Non-pigmented ciliary epithelial cell (primary cell): ENCODE data around the gene SMIM14.
A peak's percentile ranks its signal among the peaks of the same experiment; 100 is the strongest.
"Not testable (repeated sequence)": the region's sequence is repeated elsewhere in the genome, so short reads cannot be mapped to it uniquely, and the experiment has no call there.

ENCODE experiments used
- DNase-seq: peaks from one replicate; pipeline ENCODE4 v3.0.0-alpha.2; 2010; ENCODE audit warnings: low read depth

Gene SMIM14

GRCh38 chr4:39596971-39597370 lies 41.7 kb downstream of the SMIM14 start:
- DNase-seq, result no peak

- DNase-seq, result no peak
Observed at GRCh38 chr4:39591290-39591689, 47.4 kb downstream of the SMIM14 start.

DNA sequence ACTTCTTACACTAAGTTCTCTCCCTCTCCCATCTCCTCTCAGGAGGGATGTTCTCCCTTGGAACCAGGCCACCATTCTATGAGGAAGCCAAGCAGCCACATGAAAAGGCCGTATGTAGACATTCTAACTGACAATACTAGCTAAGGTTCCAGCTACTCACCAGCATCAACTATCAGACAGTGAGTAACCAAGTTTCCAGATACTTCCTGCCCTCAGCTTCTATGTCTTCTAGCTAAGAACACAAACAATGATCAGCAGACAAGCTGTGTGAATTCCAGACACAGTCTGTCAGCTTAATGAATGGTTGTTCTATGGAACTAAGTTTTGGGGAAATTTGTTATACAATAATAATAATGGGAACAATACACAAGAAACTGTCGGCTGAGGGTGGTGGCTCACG lies 50.8 kb downstream of the SMIM14 start:
- peak; percentile 87 for DNase-seq

DNA sequence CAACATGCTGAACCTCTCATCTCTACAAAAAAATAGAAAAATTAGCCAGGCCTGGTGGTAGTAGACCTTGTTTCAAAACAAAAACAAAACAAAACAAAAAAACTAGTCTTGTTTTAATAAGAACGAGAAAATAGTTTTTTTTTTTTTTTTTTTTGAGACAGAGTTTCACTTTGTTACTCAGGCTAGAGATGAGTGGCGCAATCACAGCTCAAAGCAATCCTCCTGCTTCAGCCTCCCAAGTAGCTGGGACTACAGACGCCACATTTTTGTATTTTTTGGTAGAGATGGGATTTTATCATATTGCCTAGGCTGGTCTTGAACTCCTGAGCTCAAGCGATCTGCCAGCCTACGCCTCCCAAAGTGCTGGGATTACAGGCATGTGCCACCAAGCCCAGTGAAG lies 63.7 kb downstream of the SMIM14 start:
- no peak for DNase-seq

DNA sequence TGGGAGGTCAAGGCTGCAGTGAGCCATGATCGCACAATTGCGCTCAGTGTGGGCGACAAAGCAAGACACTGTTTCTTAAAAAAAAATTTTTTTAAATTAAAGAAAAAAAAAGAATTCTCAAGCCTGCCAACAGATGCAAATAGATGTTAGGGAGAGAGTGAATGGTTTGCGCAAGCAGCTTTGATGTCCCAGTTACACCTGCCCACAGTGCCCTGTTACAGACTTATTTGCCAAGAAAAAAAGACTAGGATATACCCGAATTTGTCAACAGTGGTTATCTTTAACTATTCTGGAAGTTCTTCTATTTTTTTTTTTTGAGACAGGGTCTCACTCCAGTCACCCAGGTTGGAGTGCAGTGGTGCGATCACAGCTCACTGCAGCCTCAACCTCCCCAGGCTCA lies 67.2 kb downstream of the SMIM14 start:
- DNase-seq, result no peak

- DNase-seq, result no peak
Observed at GRCh38 chr4:39571054-39571453, 67.6 kb downstream of the SMIM14 start.

DNA sequence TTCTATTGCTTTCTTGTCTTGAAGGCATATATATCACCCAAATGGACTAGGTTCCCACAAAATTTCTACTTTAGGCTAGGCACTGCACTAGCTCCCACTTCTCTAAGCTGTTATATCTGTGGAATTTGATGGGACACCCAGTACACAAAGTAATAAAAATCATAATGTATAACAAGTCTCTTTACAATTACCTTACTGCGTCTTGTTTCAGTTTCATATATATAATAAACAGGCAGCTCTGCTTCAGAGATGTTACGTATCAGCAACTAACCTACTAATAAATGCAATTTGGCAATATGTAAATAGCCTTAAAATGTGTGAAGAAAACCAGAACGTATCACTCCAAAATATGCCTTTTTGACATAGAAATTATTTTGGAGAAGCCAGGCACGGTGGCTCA lies 69.5 kb downstream of the SMIM14 start:
- no peak for DNase-seq

DNA sequence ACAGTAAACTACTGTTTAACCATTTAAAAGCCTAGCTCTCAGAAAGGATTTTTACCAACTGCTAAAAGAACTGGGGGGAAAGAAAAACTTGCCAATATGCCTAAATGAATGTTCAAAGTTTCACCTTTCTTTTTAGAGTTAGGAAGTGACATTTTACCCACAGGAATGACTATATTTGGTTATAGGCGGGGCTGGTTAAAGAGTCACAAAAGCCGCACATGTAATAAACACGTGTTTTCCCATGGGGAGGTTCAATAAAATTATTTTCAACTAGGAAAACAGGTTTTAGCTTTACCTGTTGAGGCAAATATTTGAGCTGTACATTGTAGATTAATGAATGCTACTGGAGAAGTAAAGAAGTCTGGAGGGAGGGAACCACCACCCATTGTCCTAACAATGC lies 69.9 kb downstream of the SMIM14 start:
- no peak for DNase-seq

- peak; percentile 82 for DNase-seq
Observed at GRCh38 chr4:39565878-39566600, 72.6 kb downstream of the SMIM14 start.

- no peak for DNase-seq
Observed at GRCh38 chr4:39563346-39563847, 75.3 kb downstream of the SMIM14 start.

DNA sequence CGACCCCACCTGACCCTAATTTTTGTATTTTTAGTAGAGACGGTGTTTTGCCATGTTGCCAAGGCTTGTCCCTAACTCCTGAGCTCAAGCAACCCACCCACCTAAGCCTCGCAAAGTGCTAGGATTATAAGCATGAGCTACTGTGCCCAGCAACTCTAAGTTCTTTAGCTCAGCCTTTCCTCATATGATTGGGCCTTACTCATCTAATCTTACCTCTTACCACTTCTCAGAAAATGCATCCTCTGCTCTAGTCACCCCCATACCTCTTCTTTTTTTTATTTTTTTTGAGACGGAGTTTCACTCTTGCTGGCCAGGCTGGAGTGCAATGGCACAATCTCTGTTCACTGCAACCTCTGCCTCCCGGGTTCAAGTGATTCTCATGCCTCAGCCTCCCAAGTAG lies 75.9 kb downstream of the SMIM14 start:
- no peak for DNase-seq

DNA sequence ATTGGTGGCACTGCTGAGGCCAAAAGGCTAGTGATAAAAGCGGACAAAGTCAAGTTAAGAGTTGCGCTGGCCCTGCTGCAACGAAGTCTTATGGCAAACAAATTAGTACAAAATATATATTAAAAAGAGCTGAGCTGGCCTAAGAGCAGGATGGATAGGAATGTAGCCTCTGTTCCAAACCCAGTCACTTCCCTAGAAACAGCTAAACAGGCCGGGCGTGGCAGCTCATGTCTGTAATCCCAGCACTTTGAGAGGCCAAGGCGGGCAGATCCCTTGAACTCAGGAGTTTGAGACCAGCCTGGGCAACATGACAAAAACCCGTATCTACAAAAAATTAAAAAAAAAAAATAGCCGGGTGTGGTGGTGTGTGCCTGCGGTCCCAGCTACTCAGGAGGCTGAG lies 79.0 kb downstream of the SMIM14 start:
- no peak for DNase-seq

DNA sequence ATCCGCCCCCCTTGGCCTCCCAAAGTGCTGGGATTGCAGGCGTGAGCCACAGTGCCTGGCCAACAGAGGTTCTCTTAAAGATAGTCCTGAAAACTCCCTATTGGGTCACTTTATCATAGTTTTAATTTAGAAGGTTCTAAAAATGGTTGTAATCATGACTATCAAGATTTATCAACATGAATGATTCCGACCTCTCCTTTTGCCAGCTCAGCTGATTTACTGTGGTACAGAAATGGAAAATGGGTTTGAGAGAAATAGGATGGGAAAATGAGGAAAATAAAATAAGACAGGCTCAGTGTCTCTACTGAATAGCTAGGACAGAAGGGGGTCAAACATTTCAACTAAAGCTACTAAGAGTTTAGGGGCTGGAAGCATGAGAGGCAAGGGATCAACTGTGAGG lies 83.2 kb downstream of the SMIM14 start:
- DNase-seq, result no peak

- no peak for DNase-seq
Observed at GRCh38 chr4:39548425-39549067, 90.1 kb downstream of the SMIM14 start.

- no peak for DNase-seq
Observed at GRCh38 chr4:39544580-39545315, 93.9 kb downstream of the SMIM14 start.

DNA sequence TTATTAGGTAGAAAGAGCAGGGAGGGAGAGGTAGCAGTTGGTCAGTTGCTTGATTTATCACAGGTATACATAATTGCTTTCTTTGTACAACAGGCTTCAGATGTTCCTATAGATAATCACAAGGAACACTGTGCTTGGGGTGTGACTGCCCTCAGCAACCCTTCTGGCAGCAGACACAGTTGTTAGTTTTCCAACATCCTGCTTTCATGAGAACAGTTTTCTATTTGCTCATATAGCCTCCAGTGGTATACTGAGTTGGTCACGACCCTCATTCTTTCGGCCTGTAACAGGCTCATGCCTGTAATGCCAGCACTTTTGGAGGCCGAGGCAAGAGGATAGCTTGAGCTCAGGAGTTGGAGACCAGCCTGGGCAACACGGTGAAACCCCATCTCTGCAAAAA lies 94.6 kb downstream of the SMIM14 start:
- DNase-seq, result not testable (repeated sequence)

GRCh38 chr4:39543034-39543433 lies 95.6 kb downstream of the SMIM14 start:
- DNase-seq, result no peak

GRCh38 chr4:39542611-39543012 lies 96.1 kb downstream of the SMIM14 start:
- DNase-seq, result no peak

DNA sequence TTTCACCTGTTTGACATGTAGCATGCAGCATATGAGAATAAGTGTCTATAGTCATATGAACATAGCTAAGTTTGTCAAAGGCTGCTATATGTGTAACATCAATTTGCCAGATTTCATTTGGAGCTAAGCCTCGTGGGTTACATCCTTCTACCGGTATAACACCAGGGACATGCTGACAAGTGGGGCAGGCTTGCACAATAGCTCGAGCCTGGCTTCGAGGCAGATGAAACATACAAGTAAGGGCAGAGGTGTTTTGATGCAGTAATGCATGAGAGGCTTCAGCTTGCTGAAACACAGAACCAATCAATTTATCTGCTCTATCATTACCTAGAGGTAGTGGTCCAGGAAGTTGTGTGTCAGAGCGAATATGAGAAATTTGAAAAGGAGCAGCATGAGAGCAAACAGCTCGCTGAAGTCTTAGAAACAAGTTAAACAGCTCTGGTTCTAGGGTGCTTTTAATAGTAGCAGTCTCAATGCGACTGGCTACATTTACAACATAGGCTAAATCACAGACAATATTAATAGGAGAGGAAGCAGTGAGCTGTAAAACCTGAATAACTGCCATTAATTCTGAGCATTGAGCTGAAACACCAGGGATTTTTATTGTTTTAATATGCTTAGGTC lies 96.6 kb downstream of the SMIM14 start:
- no peak for DNase-seq

- DNase-seq, result no peak
Observed at GRCh38 chr4:39539089-39539611, 99.5 kb downstream of the SMIM14 start.

- DNase-seq, result no peak
Observed at GRCh38 chr4:39533541-39533940, 105.1 kb downstream of the SMIM14 start.

DNA sequence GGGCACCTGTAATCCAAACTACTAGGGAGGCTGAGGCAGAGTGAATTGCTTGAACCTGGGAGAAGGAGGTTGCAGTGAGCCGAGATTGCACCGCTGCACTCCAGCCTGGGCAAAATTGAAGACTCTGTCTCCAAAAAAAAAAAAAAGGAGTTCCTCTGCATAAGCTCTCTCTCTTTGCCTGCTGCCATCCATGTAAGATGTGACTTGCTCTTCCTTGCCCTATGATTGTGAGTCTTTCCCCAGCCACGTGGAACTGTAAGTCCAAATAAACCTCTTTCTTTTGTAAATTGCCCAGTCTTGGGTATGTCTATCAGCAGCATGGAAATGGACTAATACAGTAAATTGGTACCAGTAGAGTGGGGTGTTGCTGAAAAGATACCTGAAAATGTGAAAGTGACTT lies 106.4 kb downstream of the SMIM14 start:
- DNase-seq, result not testable (repeated sequence)
